Esophagus (tissue), 2 donors: ENCODE results near the gene PTPRB. TPM values are rescaled to one million over a fixed set of nuclear protein-coding genes. Genes with fewer than 3 reads are reported as not detected.

Source experiments
- H3K27ac ChIP-seq, 2 donors: one replicate each; pipeline ENCODE4 v1.5.1; 2013; ENCODE audit warnings: low read depth in 2 of 2, mild to moderate bottlenecking in 2 of 2, inconsistent platforms in 1 of 2, low read length in 1 of 2, moderate library complexity in 1 of 2
- H3K27me3 ChIP-seq, 2 donors: one replicate each; pipeline ENCODE4 v1.6.1; 2013; ENCODE audit warnings: low read length in 2 of 2, control low read depth in 1 of 2, mild to moderate bottlenecking in 1 of 2; ENCODE audit not compliant: insufficient read depth in 2 of 2, control insufficient read depth in 1 of 2
- H3K36me3 ChIP-seq, 2 donors: one replicate each; pipeline ENCODE4 v1.6.1; 2013; ENCODE audit warnings: low read length in 1 of 2; ENCODE audit not compliant: control insufficient read depth in 2 of 2, insufficient read depth in 2 of 2
- H3K4me1 ChIP-seq, 2 donors: one replicate each; pipeline ENCODE4 v1.6.1; 2013; ENCODE audit warnings: low read length in 1 of 2; ENCODE audit not compliant: control insufficient read depth in 2 of 2, insufficient read depth in 2 of 2
- H3K4me3 ChIP-seq, 2 donors: one replicate each; pipeline ENCODE4 v1.5.1; 2013; ENCODE audit warnings: low read length in 2 of 2, mild to moderate bottlenecking in 2 of 2, low read depth in 1 of 2, moderate library complexity in 1 of 2
- H3K9me3 ChIP-seq, 2 donors: one replicate each; pipeline ENCODE4 v1.6.1; 2013; ENCODE audit warnings: mild to moderate bottlenecking in 2 of 2, low read depth in 1 of 2, low read length in 1 of 2, moderate library complexity in 1 of 2; ENCODE audit not compliant: control insufficient read depth in 2 of 2, insufficient read depth in 1 of 2
- WGBS, 2 donors: extraction: QIAGEN DNeasy Blood & Tissue Kit; methylation state at CpG; one replicate each; pipeline ENCODE4 v1.1.7; 2013; 5-methylcytosine and 5-hydroxymethylcytosine counted together
- polyA plus RNA-seq, 2 donors: library from polyadenylated mRNA; stranded (reverse); fragments of 200-250 nt; gene quantifications; one replicate each; pipeline ENCODE4 v1.2.3, GENCODE V29; 2013
- donor health status: healthy with polysubstance abuse.
- donor health status: Bipolar disorder and iron deficiency.

The PTPRB gene
- polyA plus RNA-seq, 2 donors: 1.5 to 1.6 TPM

GRCh38 chr12:70661466-70662161, 24.4 kb upstream of the PTPRB start:
- Histone ChIP-seq H3K4me1 (peaks cover 0 to 3% of the 10 kb centered on the region in 2 donors), H3K36me3 (no peaks in the 10 kb centered on the region), H3K9me3 (no peaks in the 10 kb centered on the region), H3K4me3 (no peak overlapping the region), H3K27ac (no peak overlapping the region), H3K27me3 (no peaks in the 10 kb centered on the region)
- WGBS, 2 donors: 41 to 50% methylated on average over 8 of the region's 8 CpGs

GRCh38 chr12:70660620-70661219, 23.5 kb upstream of the PTPRB start:
- Histone ChIP-seq H3K4me1 (peaks cover 0 to 3% of the 10 kb centered on the region in 2 donors), H3K27ac (no peak overlapping the region), H3K36me3 (no peaks in the 10 kb centered on the region), H3K4me3 (no peak overlapping the region), H3K9me3 (no peaks in the 10 kb centered on the region), H3K27me3 (no peaks in the 10 kb centered on the region)
- WGBS, 2 donors: 76 to 84% methylated on average over 5 of the region's 5 CpGs

GRCh38 chr12:70660002-70660604, 22.9 kb upstream of the PTPRB start:
- Histone ChIP-seq H3K4me1 (peaks cover 0 to 3% of the 10 kb centered on the region in 2 donors), H3K9me3 (no peaks in the 10 kb centered on the region), H3K27ac (no peak overlapping the region), H3K36me3 (no peaks in the 10 kb centered on the region), H3K4me3 (no peak overlapping the region), H3K27me3 (no peaks in the 10 kb centered on the region)
- WGBS, 2 donors: 93 to 97% methylated on average over 5 of the region's 5 CpGs

- H3K36me3 ChIP-seq: no peaks in the 10 kb centered on the region
- peaks cover 0 to 3% of the 10 kb centered on the region in 2 donors for H3K4me1 ChIP-seq
- peaks cover 0 to 2% of the 10 kb centered on the region in 2 donors for H3K9me3 ChIP-seq
- no peak overlapping the region for H3K4me3 ChIP-seq
- 91 to 93% methylated on average over 6 of the region's 6 CpGs for WGBS, 2 donors
- H3K27me3 ChIP-seq: no peaks in the 10 kb centered on the region
- H3K27ac ChIP-seq: no peak overlapping the region
Measured at GRCh38 chr12:70659077-70659606, 21.9 kb upstream of the PTPRB start.

- WGBS, 2 donors: 74 to 80% methylated on average over 4 of the region's 4 CpGs
- Histone ChIP-seq H3K4me1 (peaks cover 0 to 3% of the 10 kb centered on the region in 2 donors), H3K9me3 (peaks cover 0 to 3% of the 10 kb centered on the region in 2 donors), H3K27ac (no peak overlapping the region), H3K27me3 (no peaks in the 10 kb centered on the region), H3K4me3 (no peak overlapping the region), H3K36me3 (no peaks in the 10 kb centered on the region)
Measured at GRCh38 chr12:70657616-70658286, 20.5 kb upstream of the PTPRB start.

- WGBS, 2 donors: 86 to 89% methylated on average over 1 of the region's 1 CpG
Measured at GRCh38 chr12:70652451-70652850, 15.2 kb upstream of the PTPRB start.

GRCh38 chr12:70648831-70649230, 11.6 kb upstream of the PTPRB start:
- 43 to 50% methylated on average over 2 of the region's 2 CpGs for WGBS, 2 donors
- Histone ChIP-seq H3K4me3 (no peak overlapping the region), H3K4me1 (no peaks in the 10 kb centered on the region), H3K9me3 (no peaks in the 10 kb centered on the region), H3K27ac (no peak overlapping the region), H3K27me3 (no peaks in the 10 kb centered on the region), H3K36me3 (no peaks in the 10 kb centered on the region)

More at GRCh38 chr12:70652451-70652850, 15.2 kb upstream of the PTPRB start:
- H3K27me3 ChIP-seq: no peaks in the 10 kb centered on the region
- no peaks in the 10 kb centered on the region for H3K36me3 ChIP-seq
- peaks cover 0 to 3% of the 10 kb centered on the region in 2 donors for H3K9me3 ChIP-seq
- no peak overlapping the region for H3K27ac ChIP-seq
- no peaks in the 10 kb centered on the region for H3K4me1 ChIP-seq
- H3K4me3 ChIP-seq: no peak overlapping the region

- Histone ChIP-seq H3K9me3 (no peaks in the 10 kb centered on the region), H3K27me3 (no peaks in the 10 kb centered on the region), H3K4me3 (no peak overlapping the region), H3K36me3 (no peaks in the 10 kb centered on the region), H3K27ac (no peak overlapping the region), H3K4me1 (no peaks in the 10 kb centered on the region)
- 81 to 86% methylated on average over 2 of the region's 2 CpGs for WGBS, 2 donors
Measured at GRCh38 chr12:70648191-70648590, 11.0 kb upstream of the PTPRB start.

- Histone ChIP-seq H3K27me3 (no peaks in the 10 kb centered on the region), H3K9me3 (no peaks in the 10 kb centered on the region), H3K4me1 (no peaks in the 10 kb centered on the region), H3K4me3 (no peak overlapping the region), H3K36me3 (no peaks in the 10 kb centered on the region), H3K27ac (no peak overlapping the region)
- WGBS, 2 donors: 47 to 58% methylated on average over 1 of the region's 1 CpG
Measured at GRCh38 chr12:70646850-70647249, 9.6 kb upstream of the PTPRB start.
